ENCODE data around the gene SORCS2. TPM values are rescaled to one million over a fixed set of nuclear protein-coding genes. Genes with fewer than 3 reads are reported as not detected.

Gene SORCS2
- total and polyA plus RNA-seq, 2 of the 13 experiments (the other 11 are each of a cell fraction or from before 2014, with no cell fraction given) = 0.82 to 1.0 TPM

DNA sequence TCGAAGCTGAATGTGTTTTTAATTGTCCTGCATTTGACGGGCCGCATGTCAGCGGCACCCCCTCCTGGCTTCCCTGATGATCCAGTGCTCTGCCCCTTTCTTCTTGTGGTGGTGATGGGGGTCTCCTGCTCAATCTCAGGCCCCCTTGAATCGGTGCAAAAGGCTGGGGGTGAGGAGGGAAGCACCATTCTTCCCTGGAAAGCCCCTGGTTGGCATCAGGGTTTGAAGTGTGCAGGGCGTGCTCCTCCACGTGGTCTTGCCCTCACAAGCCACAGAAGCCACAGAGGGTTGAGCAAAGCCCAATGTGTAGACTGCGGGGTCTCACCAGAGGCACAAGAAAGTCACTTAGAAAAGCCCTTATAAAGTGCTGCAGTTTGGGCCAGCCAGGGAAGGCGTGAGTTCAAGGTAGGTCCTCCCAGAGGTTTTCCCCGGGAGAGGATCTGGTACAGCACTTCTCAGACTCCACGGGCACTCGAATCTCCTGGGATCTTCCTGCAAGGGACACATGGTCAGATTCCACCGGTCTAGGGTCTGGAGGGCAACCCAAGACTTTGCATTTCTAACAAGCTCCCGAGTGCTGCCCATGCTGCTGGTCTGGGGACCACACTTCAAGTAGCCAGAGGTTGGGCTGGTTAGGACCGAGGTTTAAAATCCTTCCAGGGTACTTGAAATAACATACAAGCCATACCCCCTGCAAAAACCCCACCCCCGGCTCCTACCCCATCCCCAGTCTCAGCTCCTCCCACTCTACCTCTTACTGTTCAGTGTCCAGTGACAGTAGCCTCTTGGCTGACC lies 207.3 kb downstream of the SORCS2 start (continued):
- TF ChIP-seq, protein P1, sequence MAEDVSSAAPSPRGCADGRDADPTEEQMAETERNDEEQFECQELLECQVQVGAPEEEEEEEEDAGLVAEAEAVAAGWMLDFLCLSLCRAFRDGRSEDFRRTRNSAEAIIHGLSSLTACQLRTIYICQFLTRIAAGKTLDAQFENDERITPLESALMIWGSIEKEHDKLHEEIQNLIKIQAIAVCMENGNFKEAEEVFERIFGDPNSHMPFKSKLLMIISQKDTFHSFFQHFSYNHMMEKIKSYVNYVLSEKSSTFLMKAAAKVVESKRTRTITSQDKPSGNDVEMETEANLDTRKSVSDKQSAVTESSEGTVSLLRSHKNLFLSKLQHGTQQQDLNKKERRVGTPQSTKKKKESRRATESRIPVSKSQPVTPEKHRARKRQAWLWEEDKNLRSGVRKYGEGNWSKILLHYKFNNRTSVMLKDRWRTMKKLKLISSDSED (CRISPR knock-in tag; IDR thresholded peaks at IDR 0.05) = no peak
- TF ChIP-seq NPAS2 (CRISPR knock-in tag; IDR thresholded peaks at IDR 0.05; ENCODE audit: borderline replicate concordance) = no peak

- Histone ChIP-seq H2AFZ (ENCODE audit: low read length) (no peak overlapping the region), H3K4me1 (ENCODE audit: insufficient read depth, low read length) (no peaks in the 10 kb centered on the region), H3K79me2 (ENCODE audit: insufficient read depth, low read length) (no peaks in the 10 kb centered on the region), H3K27ac (ENCODE audit: extremely low read length, insufficient read depth, low read length) (no peak overlapping the region), H3K27me3 (ENCODE audit: control insufficient read depth in 1 of 2, insufficient read depth in 2 of 2, low read length in 2 of 2) (peaks cover 0 to 25% of the 10 kb centered on the region in 2 experiments; a peak in 3 of 5 replicates), H3K36me3 (replicated peaks in 1 of 2; ENCODE audit: control insufficient read depth in 1 of 2, insufficient read depth in 2 of 2, low read length in 2 of 2) (no peaks in the 10 kb centered on the region), H3K9me3 (ENCODE audit: low read length) (no peaks in the 10 kb centered on the region), H3K4me3 (replicated peaks in 1 of 3; ENCODE audit: insufficient read depth in 1 of 3, low read depth in 2 of 3, low read length in 3 of 3) (no peak overlapping the region), H3K9ac (ENCODE audit: insufficient read depth, low read depth, low read length) (no peak overlapping the region), H4K20me1 (ENCODE audit: insufficient read depth, low read length) (no peaks in the 10 kb centered on the region), H3K4me2 (ENCODE audit: low read depth, low read length) (no peak overlapping the region)
- POLR2A ChIA-PET = no interaction called here
- 2% methylated on average over 2 of the region's 2 CpGs for WGBS (ENCODE audit: low lambda C conversion rate)
- in situ Hi-C loops (cut with HindIII; ENCODE audit: extremely low pct_ligation_motif_present, low pct_unique_long_range_greater_than_20kb) = no loop called here
- no peak for FAIRE-seq
- no peak for ATAC-seq
- intact Hi-C loops (cut with micrococcal nuclease; ENCODE audit: unreplicated experiment) = no loop called here
- CTCF ChIA-PET (ENCODE audit: low intra/inter-chr PET ratio, low total read pairs) = no interaction called here
- TF ChIP-seq FOXK2 (IDR thresholded peaks at IDR 0.05) (peak; percentile 28; the same call in 1 of the 2 replicates), ZNF724P (CRISPR knock-in tag; IDR thresholded peaks at IDR 0.05; ENCODE audit: borderline replicate concordance) (no peak), SOX5 (CRISPR knock-in tag; IDR thresholded peaks at IDR 0.05; ENCODE audit: borderline replicate concordance) (no peak), HIVEP1 (CRISPR knock-in tag; IDR thresholded peaks at IDR 0.05) (no peak)
- no peak for DNase-seq (ENCODE audit: low spot score)
- no TSS peak for BruUV-seq (replicated peaks)
Observed at GRCh38 chr4:7400671-7401298, 208.4 kb downstream of the SORCS2 start.
